ENCODE measurements around the gene PHF21A.

- TF ChIP-seq POLR2AphosphoS5 (IDR thresholded peaks at IDR 0.05; ENCODE audit: borderline replicate concordance, low read depth, low read length) = no peak
- TF ChIP-seq EZH2 (IDR thresholded peaks at IDR 0.05) = no peak
Observed at GRCh38 chr11:45918962-45919675, 202.1 kb downstream of the PHF21A start.
